ENCODE results near the gene GARS1. TPM values are rescaled to one million over a fixed set of nuclear protein-coding genes. Genes with fewer than 3 reads are reported as not detected.

Gene GARS1
- polyA plus RNA-seq, 1 donor from 2014 or later: 99.1 TPM

GRCh38 chr7:30650421-30650808 lies 55.7 kb downstream of the GARS1 start:
- Histone ChIP-seq H3K9ac (ENCODE audit: low read length) (no peak overlapping the region), H2AFZ (ENCODE audit: low read depth, low read length) (no peak overlapping the region)
- TF ChIP-seq, protein P1, sequence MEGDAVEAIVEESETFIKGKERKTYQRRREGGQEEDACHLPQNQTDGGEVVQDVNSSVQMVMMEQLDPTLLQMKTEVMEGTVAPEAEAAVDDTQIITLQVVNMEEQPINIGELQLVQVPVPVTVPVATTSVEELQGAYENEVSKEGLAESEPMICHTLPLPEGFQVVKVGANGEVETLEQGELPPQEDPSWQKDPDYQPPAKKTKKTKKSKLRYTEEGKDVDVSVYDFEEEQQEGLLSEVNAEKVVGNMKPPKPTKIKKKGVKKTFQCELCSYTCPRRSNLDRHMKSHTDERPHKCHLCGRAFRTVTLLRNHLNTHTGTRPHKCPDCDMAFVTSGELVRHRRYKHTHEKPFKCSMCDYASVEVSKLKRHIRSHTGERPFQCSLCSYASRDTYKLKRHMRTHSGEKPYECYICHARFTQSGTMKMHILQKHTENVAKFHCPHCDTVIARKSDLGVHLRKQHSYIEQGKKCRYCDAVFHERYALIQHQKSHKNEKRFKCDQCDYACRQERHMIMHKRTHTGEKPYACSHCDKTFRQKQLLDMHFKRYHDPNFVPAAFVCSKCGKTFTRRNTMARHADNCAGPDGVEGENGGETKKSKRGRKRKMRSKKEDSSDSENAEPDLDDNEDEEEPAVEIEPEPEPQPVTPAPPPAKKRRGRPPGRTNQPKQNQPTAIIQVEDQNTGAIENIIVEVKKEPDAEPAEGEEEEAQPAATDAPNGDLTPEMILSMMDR (IDR thresholded peaks at IDR 0.05; ENCODE audit: poor library complexity, severe bottlenecking): no peak
- no peak for TF ChIP-seq SMC3 (conservative IDR thresholded peaks at IDR 0.05; ENCODE audit: poor library complexity)
- no peak for TF ChIP-seq RAD21 (conservative IDR thresholded peaks at IDR 0.05)
- TF ChIP-seq, protein P2, sequence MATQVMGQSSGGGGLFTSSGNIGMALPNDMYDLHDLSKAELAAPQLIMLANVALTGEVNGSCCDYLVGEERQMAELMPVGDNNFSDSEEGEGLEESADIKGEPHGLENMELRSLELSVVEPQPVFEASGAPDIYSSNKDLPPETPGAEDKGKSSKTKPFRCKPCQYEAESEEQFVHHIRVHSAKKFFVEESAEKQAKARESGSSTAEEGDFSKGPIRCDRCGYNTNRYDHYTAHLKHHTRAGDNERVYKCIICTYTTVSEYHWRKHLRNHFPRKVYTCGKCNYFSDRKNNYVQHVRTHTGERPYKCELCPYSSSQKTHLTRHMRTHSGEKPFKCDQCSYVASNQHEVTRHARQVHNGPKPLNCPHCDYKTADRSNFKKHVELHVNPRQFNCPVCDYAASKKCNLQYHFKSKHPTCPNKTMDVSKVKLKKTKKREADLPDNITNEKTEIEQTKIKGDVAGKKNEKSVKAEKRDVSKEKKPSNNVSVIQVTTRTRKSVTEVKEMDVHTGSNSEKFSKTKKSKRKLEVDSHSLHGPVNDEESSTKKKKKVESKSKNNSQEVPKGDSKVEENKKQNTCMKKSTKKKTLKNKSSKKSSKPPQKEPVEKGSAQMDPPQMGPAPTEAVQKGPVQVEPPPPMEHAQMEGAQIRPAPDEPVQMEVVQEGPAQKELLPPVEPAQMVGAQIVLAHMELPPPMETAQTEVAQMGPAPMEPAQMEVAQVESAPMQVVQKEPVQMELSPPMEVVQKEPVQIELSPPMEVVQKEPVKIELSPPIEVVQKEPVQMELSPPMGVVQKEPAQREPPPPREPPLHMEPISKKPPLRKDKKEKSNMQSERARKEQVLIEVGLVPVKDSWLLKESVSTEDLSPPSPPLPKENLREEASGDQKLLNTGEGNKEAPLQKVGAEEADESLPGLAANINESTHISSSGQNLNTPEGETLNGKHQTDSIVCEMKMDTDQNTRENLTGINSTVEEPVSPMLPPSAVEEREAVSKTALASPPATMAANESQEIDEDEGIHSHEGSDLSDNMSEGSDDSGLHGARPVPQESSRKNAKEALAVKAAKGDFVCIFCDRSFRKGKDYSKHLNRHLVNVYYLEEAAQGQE (IDR thresholded peaks at IDR 0.05; ENCODE audit: borderline replicate concordance): no peak
- no peak for TF ChIP-seq TAF1 (IDR thresholded peaks at IDR 0.05; ENCODE audit: low read depth)
- TF ChIP-seq MXI1 (conservative IDR thresholded peaks at IDR 0.05; ENCODE audit: poor library complexity, severe bottlenecking): no peak
- TF ChIP-seq EZH2 (IDR thresholded peaks at IDR 0.05; ENCODE audit: borderline replicate concordance, insufficient read depth, low read length, poor library complexity, severe bottlenecking): no peak
- TF ChIP-seq EP300 (conservative IDR thresholded peaks at IDR 0.05; ENCODE audit: poor library complexity, severe bottlenecking): no peak
- TF ChIP-seq POLR2AphosphoS5 (IDR thresholded peaks at IDR 0.05): no peak

GRCh38 chr7:30652132-30652531 lies 57.5 kb downstream of the GARS1 start:
- H3K9me3 ChIP-seq (ENCODE audit: low read length): no peaks in the 10 kb centered on the region
- H3K79me2 ChIP-seq (replicated peaks; ENCODE audit: insufficient read depth, low read length): no peaks in the 10 kb centered on the region
- no peaks in the 10 kb centered on the region for H3K27me3 ChIP-seq (ENCODE audit: insufficient read depth, low read depth, low read length)
- no peaks in the 10 kb centered on the region for H3K36me3 ChIP-seq (ENCODE audit: insufficient read depth, low read length)
- no peaks in the 10 kb centered on the region for H4K20me1 ChIP-seq (ENCODE audit: insufficient read depth)
- no peak overlapping the region for H3K4me3 ChIP-seq (ENCODE audit: low read length)
- no peak overlapping the region for H2AFZ ChIP-seq (ENCODE audit: low read depth, low read length)
- no peak overlapping the region for H3K9ac ChIP-seq (ENCODE audit: low read length)
- H3F3A ChIP-seq (ENCODE audit: insufficient read depth, low read length, poor library complexity, severe bottlenecking): no peaks in the 10 kb centered on the region
- TF ChIP-seq EZH2 (IDR thresholded peaks at IDR 0.05; ENCODE audit: borderline replicate concordance, insufficient read depth, low read length, poor library complexity, severe bottlenecking) (no peak), POLR2AphosphoS5 (IDR thresholded peaks at IDR 0.05) (no peak), RAD21 (conservative IDR thresholded peaks at IDR 0.05) (no peak), TAF1 (IDR thresholded peaks at IDR 0.05; ENCODE audit: low read depth) (no peak), SMC3 (conservative IDR thresholded peaks at IDR 0.05; ENCODE audit: poor library complexity) (no peak), EP300 (conservative IDR thresholded peaks at IDR 0.05; ENCODE audit: poor library complexity, severe bottlenecking) (no peak), MXI1 (conservative IDR thresholded peaks at IDR 0.05; ENCODE audit: poor library complexity, severe bottlenecking) (no peak)
- TF ChIP-seq, protein P2 (IDR thresholded peaks at IDR 0.05; ENCODE audit: borderline replicate concordance): no peak
- TF ChIP-seq, protein P1 (IDR thresholded peaks at IDR 0.05; ENCODE audit: poor library complexity, severe bottlenecking): no peak
- no peaks in the 10 kb centered on the region for H3K9me2 ChIP-seq (ENCODE audit: insufficient read depth, low read length)
- H3K27ac ChIP-seq (ENCODE audit: low read length): no peak overlapping the region
- no peak overlapping the region for H3K4me2 ChIP-seq (ENCODE audit: low read length)

More at GRCh38 chr7:30650421-30650808, 55.7 kb downstream of the GARS1 start:
- Histone ChIP-seq H3K4me2 (ENCODE audit: low read length) (no peak overlapping the region), H3F3A (ENCODE audit: insufficient read depth, low read length, poor library complexity, severe bottlenecking) (no peaks in the 10 kb centered on the region), H3K9me2 (ENCODE audit: insufficient read depth, low read length) (no peaks in the 10 kb centered on the region), H3K79me2 (replicated peaks; ENCODE audit: insufficient read depth, low read length) (no peaks in the 10 kb centered on the region), H3K27me3 (ENCODE audit: insufficient read depth, low read depth, low read length) (no peaks in the 10 kb centered on the region), H3K9me3 (ENCODE audit: low read length) (no peaks in the 10 kb centered on the region), H3K36me3 (ENCODE audit: insufficient read depth, low read length) (no peaks in the 10 kb centered on the region), H4K20me1 (ENCODE audit: insufficient read depth) (no peaks in the 10 kb centered on the region), H3K27ac (ENCODE audit: low read length) (no peak overlapping the region), H3K4me3 (ENCODE audit: low read length) (no peak overlapping the region)
